Vagina (tissue), 2 donors: ENCODE results near the gene CXCR4.

ENCODE experiments used
- CTCF ChIP-seq, 3 experiments: fragments of 450-650 bp in 2 of 3; fragments of 200-600 bp in 1 of 3; sonication (generic) in 1 of 3; IDR thresholded peaks; one replicate each; pipeline ENCODE4 v1.5.1; 2017 to 2019; ENCODE audit warnings: antibody characterized with exemption in 3 of 3, mild to moderate bottlenecking in 2 of 3, moderate library complexity in 2 of 3
- POLR2A ChIP-seq, 2 donors: fragments of 450-650 bp; IDR thresholded peaks; one replicate each; pipeline ENCODE4 v1.6.1; 2017; ENCODE audit warnings: antibody characterized with exemption in 2 of 2, mild to moderate bottlenecking in 2 of 2, moderate library complexity in 2 of 2

GRCh38 chr2:136107051-136108033, 10.6 kb downstream of the CXCR4 start:
- TF ChIP-seq POLR2A (IDR thresholded peaks at IDR 0.05) (no peak), CTCF (IDR thresholded peaks at IDR 0.05) (no peak)
